Right kidney (tissue), 1 donor: ENCODE results near the gene FKBP5.
A peak's percentile ranks its signal among the peaks of the same experiment; 100 is the strongest.
"Not testable (repeated sequence)": the region's sequence is repeated elsewhere in the genome, so short reads cannot be mapped to it uniquely, and the experiment has no call there.

Source experiments
- DNase-seq: peaks from one replicate; pipeline ENCODE4 v3.0.0-alpha.2; 2016

FKBP5 gene

GRCh38 chr6:35724471-35724870 is 35.8 kb upstream of the FKBP5 start:
- DNase-seq = no peak

- DNase-seq = no peak
Measured at GRCh38 chr6:35724059-35724458, 35.3 kb upstream of the FKBP5 start.

GRCh38 chr6:35723587-35723986 is 34.9 kb upstream of the FKBP5 start:
- DNase-seq = no peak

DNA sequence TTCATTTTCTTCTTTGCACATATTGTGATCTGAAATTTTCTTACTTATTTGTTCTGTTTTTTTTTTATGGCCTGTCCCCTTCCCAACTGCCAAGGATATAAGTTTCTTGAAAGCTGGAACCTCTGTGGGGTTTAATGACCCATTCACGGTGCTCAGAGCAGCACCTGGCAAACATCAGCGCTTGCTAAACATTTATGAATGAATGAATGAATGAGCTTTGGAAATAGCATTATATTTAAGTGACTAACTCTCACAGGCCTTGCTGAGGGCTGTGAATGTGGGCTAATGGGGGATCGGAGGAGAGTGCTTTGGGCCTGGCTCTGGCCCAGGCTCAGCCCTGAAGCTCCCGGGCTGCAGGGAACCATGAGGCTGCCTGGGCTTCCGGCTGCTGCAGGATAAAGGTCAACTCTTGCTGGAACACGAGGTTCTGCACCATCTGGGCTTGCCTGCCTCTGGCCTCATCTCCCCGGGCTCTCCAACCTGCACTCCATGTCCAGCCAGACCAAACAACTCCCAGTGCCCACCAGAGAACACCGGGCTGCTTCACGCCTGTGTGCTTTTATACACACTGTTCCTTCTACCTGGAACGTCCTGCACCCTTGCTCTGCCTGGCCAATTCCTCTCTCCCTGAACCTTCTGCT is 33.5 kb upstream of the FKBP5 start:
- no peak for DNase-seq

GRCh38 chr6:35719830-35720733 is 31.4 kb upstream of the FKBP5 start:
- peak; percentile 78 for DNase-seq

DNA sequence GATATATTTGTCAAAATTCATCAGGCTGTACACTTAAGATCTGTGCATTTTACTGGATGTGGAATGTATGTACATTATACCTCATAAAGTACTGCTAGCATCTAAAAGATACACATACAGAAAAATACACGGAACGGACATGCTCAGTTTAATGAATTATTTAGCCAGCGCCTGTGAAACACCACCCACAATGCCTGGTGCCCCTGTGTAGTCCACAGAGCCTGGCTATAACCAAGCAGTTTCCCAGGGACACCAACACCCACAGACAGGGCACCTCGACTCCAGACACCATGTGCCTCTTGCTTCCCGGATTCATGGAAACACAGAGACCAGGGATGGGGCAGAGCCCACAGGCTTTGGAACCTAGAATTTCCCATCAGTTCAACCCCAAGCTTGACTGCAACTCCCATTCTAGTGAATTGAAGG is 30.7 kb upstream of the FKBP5 start:
- DNase-seq = no peak

GRCh38 chr6:35718911-35719381 is 30.2 kb upstream of the FKBP5 start:
- no peak for DNase-seq

DNA sequence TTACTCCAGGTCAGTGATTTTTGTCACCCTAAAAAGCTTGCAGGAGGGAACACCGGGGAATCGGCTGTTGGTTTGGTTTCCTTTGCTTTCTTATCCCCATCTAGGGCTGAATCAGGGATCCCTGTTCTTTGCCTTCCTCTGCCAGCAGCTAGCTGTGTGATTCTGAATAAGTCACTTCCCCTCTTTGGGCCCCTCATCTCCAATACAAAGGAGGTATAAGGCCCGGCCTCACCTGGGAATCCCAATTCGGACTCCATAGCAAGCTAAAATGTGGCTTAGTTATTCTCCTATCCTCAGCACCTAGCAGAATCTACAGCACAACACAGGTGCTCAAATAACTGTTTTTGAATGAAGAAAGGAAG is 29.6 kb upstream of the FKBP5 start:
- no peak for DNase-seq

DNA sequence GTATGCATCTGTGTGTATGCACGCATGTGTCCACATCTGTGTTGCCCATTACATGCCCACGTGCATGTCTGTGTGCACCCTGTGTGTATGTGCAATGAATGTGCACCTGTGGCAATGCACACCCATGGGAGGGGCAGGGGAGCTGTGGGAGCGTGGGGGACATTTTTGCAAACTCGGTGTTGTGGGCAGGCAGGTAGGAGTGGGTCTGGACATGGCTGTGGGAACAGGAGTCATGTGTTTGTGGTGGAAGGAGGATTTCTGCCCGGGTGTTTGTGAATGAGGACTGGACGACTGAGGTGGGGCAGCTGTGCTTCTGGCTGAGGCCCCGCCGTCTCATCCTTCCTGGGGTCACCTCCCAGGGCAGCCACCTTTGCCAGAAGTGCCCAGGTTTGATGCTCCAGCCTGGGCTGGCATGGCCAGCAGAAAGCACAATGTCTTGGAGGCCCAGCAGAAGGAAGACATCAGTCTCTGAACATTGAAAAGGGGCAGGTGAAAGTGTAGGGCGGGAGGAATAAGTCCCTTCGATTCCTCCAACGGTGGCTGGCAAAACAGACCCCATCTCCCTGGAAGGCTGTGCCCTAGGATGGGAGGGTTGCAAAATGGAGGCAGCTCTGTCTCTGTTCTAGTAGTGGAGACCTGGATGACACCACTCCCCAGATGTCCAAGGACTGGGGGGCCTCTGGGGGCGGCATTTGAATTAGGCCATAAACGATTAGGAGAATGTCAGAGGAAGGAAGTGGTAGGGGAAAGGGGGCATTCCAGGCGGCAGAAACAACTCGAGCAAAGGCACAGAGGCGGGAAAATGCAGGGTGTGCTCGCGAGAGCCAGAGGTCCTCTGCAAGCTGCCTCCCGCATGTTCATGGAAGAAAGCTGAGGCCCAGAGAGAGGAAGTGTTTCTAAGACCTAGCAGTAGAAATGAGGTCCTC is 29.0 kb upstream of the FKBP5 start:
- DNase-seq = no peak

DNA sequence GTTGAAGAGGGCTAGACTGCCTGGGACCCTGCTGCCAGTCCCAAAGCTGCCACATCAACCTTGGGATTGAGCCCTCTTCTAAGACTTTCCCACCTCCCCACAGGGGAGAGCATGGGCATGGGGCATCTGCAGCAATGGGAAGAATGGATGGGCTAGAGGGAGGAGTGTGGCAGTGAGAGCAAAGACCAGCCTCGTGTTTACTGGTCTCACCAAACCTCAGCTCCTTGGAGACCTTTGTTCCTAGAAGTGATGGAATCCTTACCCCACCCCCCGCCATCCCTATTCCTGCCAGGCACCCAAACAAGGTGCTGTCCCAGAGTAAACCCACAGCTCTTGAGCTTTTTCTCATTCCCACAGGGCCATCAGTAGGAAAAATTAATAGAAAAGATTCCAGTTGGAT is 28.1 kb upstream of the FKBP5 start:
- DNase-seq = no peak

- no peak for DNase-seq
Measured at GRCh38 chr6:35713006-35713767, 24.5 kb upstream of the FKBP5 start.

GRCh38 chr6:35711731-35712130 is 23.0 kb upstream of the FKBP5 start:
- no peak for DNase-seq

- DNase-seq = no peak
Measured at GRCh38 chr6:35710241-35710847, 21.6 kb upstream of the FKBP5 start.

GRCh38 chr6:35708585-35708984 is 19.9 kb upstream of the FKBP5 start:
- DNase-seq = no peak

DNA sequence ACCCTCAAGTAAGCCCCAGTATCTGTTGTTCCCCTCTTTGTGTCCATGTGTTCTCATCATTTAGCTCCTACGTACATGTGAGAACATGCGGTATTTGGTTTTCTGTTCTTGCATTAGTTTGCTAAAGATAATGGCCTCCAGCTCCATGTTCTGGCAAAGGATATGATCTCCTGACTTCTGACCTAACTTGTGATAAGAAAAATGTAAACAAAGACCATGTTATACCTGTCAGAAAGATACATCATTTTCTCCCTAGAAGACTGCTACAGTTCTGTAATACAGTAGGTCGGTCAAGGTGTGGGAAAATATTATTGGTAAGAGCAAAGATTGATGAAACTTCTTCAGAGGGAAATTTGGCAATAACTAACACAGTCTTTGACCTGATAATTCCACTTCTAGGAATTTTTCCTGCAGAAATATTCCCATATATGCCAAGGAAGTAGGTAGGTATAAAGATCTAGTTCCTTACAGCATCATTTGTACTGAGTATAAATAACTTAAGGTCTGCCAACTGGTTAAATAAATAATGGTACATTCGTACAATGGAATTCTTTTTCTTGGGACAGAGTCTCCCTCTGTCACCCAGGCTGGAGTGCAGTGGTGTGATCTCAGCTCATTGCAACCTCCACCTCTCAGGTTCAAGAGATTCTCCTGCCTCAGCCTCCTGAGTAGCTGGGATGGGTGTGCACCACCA is 19.1 kb upstream of the FKBP5 start:
- no peak for DNase-seq

DNA sequence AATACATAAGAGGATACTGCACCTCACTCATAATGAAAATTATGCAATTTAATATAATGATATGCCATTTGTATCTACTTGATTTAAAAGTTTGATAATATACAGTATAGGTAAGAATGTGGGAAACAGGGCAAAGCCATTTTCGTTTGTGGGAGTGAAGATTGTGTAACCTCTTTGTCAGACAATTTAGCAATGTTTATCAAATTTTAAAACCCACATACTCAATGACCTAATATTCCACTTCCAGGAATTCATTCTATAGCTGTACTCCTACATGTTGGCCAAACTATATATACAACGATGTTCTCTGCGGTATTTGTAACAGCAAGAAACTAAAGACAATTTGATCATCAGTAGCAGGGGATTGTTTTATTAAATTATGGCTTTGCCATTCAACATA is 17.8 kb upstream of the FKBP5 start:
- DNase-seq = no peak

GRCh38 chr6:35703554-35703953 is 14.8 kb upstream of the FKBP5 start:
- no peak for DNase-seq

DNA sequence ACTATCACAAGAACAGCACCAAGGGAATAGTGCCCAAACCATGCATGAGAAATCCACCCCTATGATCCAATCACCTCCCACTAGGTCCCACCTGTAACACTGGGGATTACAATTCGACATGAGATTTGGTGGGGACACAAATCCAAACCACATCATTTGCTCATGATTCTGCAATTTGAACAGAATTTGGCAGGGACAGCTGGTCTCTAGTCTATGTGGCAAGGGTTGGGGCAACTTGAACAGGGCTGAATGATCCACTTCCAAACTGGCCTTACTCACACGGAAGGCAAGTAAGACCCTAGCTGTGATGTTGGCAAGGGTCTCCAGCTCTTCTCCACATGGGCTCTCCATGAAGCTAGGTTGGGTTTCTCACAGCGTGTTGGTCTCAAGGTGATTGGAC is 10.1 kb upstream of the FKBP5 start:
- no peak for DNase-seq

- not testable (repeated sequence) for DNase-seq
Measured at GRCh38 chr6:35698430-35698829, 9.7 kb upstream of the FKBP5 start.

DNA sequence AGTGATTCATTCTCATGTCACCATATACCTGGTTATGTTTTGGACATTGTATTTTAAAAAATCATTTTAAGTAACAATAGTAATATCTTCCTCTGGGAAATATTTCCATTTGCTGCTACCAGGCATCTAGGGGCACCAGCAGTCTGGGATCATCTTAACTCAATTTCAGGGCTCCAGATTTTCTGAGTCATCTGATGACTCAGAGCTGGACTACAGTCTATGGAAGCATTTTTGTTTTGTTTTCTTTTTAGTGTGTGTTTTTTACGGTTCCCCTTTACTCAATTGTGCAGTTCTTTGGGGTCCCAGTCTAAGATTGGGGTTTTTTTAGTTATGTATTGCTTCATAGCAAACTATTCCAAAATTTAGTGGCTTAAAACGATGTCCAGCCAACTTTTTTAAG is 5.7 kb upstream of the FKBP5 start:
- no peak for DNase-seq
